Right lobe of liver (tissue), 6 donors: ENCODE data around the gene CDK5. TPM values are rescaled to one million over a fixed set of nuclear protein-coding genes. Genes with fewer than 3 reads are reported as not detected.

Experiments used
- ATAC-seq, 4 donors: fragments of 200-7000 bp; cut with Tn5 transposase; one replicate each; pipeline ENCODE4 v1.9.1; 2020; ENCODE audit warnings: mild to moderate bottlenecking in 4 of 4, moderate library complexity in 4 of 4
- DNase-seq, 3 donors: peaks; one replicate each; pipeline ENCODE4 v3.0.0-alpha.2; 2020
- H3K27ac ChIP-seq, 3 donors: fragments of 200-600 bp; one replicate each; pipeline ENCODE4 v1.8.0; 2022
- H3K27me3 ChIP-seq, 2 donors: fragments of 200-600 bp; one replicate each; pipeline ENCODE4 v1.8.0; 2022
- H3K36me3 ChIP-seq, 4 donors: fragments of 200-600 bp; sonication (generic) in 1 of 4; one replicate each; pipeline versions ENCODE4 v1.5.1 to v1.8.0; 2017 to 2022; ENCODE audit warnings: control low read depth in 1 of 4
- H3K4me1 ChIP-seq, 4 donors: fragments of 200-600 bp; sonication (generic) in 1 of 4; one replicate each; pipeline versions ENCODE4 v1.5.1 to v1.8.0; 2017 to 2022; ENCODE audit warnings: control low read depth in 1 of 4
- H3K4me3 ChIP-seq, 3 donors: fragments of 200-600 bp; one replicate each; pipeline ENCODE4 v1.8.0; 2022
- H3K9me3 ChIP-seq, 4 donors: fragments of 200-600 bp; sonication (generic) in 1 of 4; one replicate each; pipeline versions ENCODE4 v1.5.1 to v1.8.0; 2017 to 2022; ENCODE audit warnings: control low read depth in 1 of 4
- POLR2A ChIP-seq: fragments of 450-650 bp; IDR thresholded peaks from one replicate; pipeline ENCODE4 v1.6.1; 2017; ENCODE audit warnings: antibody characterized with exemption, mild to moderate bottlenecking
- WGBS: methylation state at CpG from one replicate; pipeline ENCODE4 v1.1.6; 2018; ENCODE audit warnings: low coverage, low lambda C conversion rate; ENCODE audit not compliant: insufficient coverage; ENCODE audit errors: missing lambda C conversion rate; 5-methylcytosine and 5-hydroxymethylcytosine counted together
- intact Hi-C, 2 donors: fragments of 100-400 bp; cut with DNase I; formaldehyde crosslinking; loops; one replicate each; pipeline versions ENCODE4 v1.11.2 to v1.14.1; 2022
- total RNA-seq, 6 experiments: library from RNA; depleted of rRNA in 2 of 6; stranded (reverse); fragments of >200 nt in 2 of 6; fragmentation: NEBNext Ultra II Directional in 3 of 6; extraction: Animal tissue kit (Norgen Biotek cat#: 25700) in 3 of 6; gene quantifications; one replicate each; pipeline versions ENCODE4 v1.1.0 to v1.2.4, GENCODE V29; 2016 to 2023
- TF ChIP-seq, protein P1 (sequence below), 4 donors: fragments of 200-600 bp in 3 of 4; fragments of 450-650 bp in 1 of 4; IDR thresholded peaks; one replicate each; pipeline versions ENCODE4 v1.5.1 to v1.8.0; 2016 to 2022; ENCODE audit warnings: antibody characterized with exemption in 4 of 4, mild to moderate bottlenecking in 2 of 4
- donor health status: DM: no; HTN: yes; CAD: no.
- donor health status: DM: no; HTN: no; CAD: no.
- donor health status: DM: no; HTN: no; CAD: no.
- donor health status: DM: no; HTN: yes; CAD: no.
- donor health status: DM: no; HTN: yes; CAD: no.

Gene CDK5
- total RNA-seq, 6 experiments from 2014 or later = 5.0 to 9.6 (median 6.1) TPM

DNA sequence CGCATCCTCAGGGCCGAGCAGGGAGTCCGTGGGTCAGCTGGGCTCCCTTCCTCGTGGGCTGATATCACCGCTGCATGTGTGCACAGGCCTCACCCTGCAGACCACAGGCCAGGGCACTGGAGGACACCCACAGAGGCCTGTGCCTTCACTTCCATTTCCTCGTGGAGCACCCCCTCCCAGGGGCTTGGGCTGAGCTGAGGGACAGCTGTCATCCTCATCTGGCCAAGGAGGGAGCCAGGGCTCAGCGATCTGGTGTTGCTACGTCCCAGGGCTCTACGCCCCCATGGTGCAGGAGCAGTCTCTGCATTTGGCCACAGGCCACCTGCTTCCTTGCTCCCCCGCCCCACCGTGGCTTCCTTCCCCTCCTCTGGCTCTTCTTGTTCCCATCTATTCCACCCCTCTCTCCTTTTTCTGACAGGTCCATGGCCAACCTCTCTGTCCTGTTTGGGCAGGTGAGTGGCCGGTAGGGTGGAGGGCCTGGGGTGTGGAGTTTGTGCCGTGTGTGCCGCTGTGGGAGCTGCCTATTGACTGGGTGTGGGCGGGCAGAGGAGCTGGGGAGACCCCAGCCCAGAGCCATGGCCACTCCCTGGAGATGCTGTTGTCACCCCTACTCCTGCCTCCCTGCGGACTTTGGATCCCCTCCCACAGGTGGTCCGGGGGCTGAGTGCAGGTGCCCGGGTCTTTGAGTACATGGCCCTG lies 17.7 kb downstream of the CDK5 start:
- 62% methylated on average over 8 of the region's 18 CpGs for WGBS
- no peak for TF ChIP-seq POLR2A
- TF ChIP-seq, protein P1, sequence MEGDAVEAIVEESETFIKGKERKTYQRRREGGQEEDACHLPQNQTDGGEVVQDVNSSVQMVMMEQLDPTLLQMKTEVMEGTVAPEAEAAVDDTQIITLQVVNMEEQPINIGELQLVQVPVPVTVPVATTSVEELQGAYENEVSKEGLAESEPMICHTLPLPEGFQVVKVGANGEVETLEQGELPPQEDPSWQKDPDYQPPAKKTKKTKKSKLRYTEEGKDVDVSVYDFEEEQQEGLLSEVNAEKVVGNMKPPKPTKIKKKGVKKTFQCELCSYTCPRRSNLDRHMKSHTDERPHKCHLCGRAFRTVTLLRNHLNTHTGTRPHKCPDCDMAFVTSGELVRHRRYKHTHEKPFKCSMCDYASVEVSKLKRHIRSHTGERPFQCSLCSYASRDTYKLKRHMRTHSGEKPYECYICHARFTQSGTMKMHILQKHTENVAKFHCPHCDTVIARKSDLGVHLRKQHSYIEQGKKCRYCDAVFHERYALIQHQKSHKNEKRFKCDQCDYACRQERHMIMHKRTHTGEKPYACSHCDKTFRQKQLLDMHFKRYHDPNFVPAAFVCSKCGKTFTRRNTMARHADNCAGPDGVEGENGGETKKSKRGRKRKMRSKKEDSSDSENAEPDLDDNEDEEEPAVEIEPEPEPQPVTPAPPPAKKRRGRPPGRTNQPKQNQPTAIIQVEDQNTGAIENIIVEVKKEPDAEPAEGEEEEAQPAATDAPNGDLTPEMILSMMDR (IDR thresholded peaks at IDR 0.05) = no peak
- no peaks in the 10 kb centered on the region for H3K27me3 ChIP-seq
- ATAC-seq (peak in 2 of 4 donors; percentile 4 to 8), DNase-seq (no peak)
- H3K9me3 ChIP-seq = no peaks in the 10 kb centered on the region
- no peak overlapping the region for H3K4me3 ChIP-seq
- peaks cover 0 to 5% (median 0%) of the 10 kb centered on the region in 4 donors for H3K4me1 ChIP-seq
- intact Hi-C loops = no loop called here
- peaks cover 0 to 7% (median 2%) of the 10 kb centered on the region in 4 donors for H3K36me3 ChIP-seq
- no peak overlapping the region for H3K27ac ChIP-seq

DNA sequence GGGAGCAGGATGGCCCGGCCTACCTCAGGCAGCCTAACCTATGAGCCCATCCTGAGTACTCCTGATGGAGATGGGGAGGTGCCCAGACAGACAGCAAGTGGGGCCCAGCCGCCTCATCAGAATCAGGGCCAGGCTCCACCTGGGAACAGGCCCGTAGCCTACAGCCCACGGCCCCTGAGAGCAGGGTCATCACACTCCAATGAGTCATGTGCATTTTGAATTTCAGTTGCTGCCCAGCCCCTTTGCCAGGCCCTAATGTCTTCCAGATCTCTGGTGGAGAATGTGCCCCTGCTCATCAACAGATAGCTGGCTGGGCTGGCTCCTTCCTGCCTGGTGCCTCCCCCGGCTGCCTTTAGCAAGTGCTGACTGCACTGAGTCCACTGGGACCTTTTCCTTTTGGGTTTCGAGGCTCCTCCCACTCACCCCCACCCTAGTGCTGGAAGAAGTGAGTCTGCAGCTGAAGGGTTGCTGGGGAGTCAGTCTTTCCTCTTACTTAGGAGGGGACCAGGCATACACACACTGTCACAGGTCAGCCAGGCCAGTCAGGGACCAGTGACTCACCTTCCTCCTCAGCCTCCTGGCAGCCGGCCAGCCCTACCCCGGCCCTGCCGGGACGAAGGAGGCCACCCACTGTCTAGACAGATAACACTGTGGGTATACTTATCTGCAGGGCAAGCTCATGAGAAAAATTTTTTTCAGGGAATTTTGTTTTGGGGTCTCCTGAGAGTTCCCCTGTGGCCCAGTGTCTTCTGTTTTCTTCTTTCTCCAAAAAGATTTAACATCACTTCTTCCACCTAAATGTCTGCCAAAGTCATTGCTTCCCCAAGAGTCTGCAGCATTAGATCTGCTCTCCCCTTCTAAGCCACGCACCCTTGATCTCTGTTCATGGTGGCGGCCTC lies 18.5 kb downstream of the CDK5 start:
- Histone ChIP-seq H3K4me3 (no peak overlapping the region), H3K27me3 (no peaks in the 10 kb centered on the region), H3K36me3 (peaks cover 0 to 7% (median 3%) of the 10 kb centered on the region in 4 donors), H3K27ac (no peak overlapping the region), H3K4me1 (peaks cover 0 to 5% (median 0%) of the 10 kb centered on the region in 4 donors), H3K9me3 (no peaks in the 10 kb centered on the region)
- intact Hi-C loops = no loop called here
- WGBS = 31% methylated on average over 8 of the region's 12 CpGs
- DNase-seq (peak in 2 of 3 donors; percentile 69 to 87), ATAC-seq (peak; percentile 67 to 89 (median 78))
- TF ChIP-seq, protein P1 (IDR thresholded peaks at IDR 0.05) = no peak
- no peak for TF ChIP-seq POLR2A

DNA sequence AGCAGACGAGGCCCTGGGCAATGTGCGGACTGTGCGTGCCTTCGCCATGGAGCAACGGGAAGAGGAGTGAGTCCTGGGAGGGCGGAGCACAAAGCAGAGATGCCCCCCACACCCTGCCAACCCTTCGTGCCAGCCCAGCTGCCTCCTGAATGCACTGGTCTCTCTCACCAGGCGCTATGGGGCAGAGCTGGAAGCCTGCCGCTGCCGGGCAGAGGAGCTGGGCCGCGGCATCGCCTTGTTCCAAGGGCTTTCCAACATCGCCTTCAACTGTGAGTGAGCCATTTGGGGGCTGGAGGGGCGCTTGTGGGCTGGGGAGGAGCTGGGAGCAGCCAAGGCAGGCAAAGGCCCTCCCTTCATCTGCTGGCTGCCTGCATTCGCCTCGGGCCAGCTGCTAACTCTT lies 21.8 kb downstream of the CDK5 start:
- H3K9me3 ChIP-seq = no peaks in the 10 kb centered on the region
- intact Hi-C loops = no loop called here
- H3K36me3 ChIP-seq = peaks cover 0 to 7% (median 3%) of the 10 kb centered on the region in 4 donors
- H3K27me3 ChIP-seq = no peaks in the 10 kb centered on the region
- peaks cover 0 to 5% (median 0%) of the 10 kb centered on the region in 4 donors for H3K4me1 ChIP-seq
- no peak for DNase-seq
- no peak for ATAC-seq
- no peak overlapping the region for H3K27ac ChIP-seq
- WGBS = 60% methylated on average over 1 of the region's 17 CpGs
- TF ChIP-seq, protein P1 (IDR thresholded peaks at IDR 0.05) = no peak
- TF ChIP-seq POLR2A = no peak
- H3K4me3 ChIP-seq = no peak overlapping the region

DNA sequence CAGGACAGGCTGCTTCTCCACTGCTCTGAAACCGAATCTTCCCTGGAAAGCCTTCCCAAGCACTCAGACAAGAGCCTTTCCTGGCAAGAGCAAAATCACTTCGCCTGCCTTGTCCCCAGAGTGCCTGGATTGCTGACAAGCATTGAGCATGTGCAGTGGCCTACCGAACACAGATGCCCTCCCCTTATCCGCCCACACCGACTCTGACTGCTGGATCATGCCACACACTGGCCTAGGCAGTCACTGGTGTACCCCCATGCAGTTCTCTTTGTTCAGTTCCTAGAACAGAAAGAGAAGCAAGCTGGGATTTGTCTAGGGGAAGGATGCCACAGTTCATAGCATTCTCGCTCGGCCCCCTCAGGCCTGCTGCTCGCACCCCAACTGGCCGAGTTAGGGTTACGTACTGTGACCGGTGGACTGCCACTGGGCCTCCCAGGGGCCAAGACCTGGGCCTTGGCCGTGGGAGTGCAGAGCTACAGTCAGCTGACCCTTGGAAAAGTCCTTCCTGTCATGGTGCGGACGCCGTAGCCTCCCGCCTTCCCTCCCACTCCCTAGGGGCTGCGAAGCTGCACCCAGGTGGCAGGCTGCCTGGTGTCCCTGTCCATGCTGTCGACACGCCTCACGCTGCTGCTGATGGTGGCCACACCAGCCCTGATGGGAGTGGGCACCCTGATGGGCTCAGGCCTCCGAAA lies 22.5 kb downstream of the CDK5 start:
- Histone ChIP-seq H3K27me3 (no peaks in the 10 kb centered on the region), H3K36me3 (peaks cover 0 to 7% (median 3%) of the 10 kb centered on the region in 4 donors), H3K4me1 (peaks cover 0 to 5% (median 0%) of the 10 kb centered on the region in 4 donors), H3K4me3 (no peak overlapping the region), H3K9me3 (no peaks in the 10 kb centered on the region), H3K27ac (no peak overlapping the region)
- WGBS = no CpG with 5 or more reads among the region's 21 CpGs
- DNase-seq (no peak), ATAC-seq (no peak)
- TF ChIP-seq, protein P1 (IDR thresholded peaks at IDR 0.05) = no peak
- no peak for TF ChIP-seq POLR2A
- intact Hi-C loops = no loop called here
